Amniotic stem cell (primary cell): ENCODE data around the gene GSG1L.

ENCODE experiments used
- DNase-seq: peaks from one replicate; lab custom pipeline; 2025; lab: John Stamatoyannopoulos, UW

Gene GSG1L

DNA sequence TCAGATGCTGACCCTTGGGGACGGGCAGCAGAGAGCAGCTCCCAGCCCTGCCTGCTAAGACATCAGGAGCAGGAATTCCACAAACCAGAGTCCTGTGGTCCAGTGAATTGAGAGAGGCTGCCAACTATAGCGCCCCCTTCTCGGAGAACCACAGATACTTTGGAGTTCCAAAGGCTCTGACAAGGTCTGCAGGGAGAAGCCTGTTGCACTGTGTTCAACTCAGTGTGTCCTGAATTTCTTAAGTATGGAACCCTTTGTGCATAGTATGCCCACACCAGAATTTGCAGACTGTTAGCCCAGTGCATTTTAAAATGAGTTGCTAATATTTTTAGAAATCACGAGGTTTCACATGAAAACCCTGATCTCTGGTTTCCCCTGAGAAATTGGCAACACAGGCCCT, 290.2 kb downstream of the GSG1L start:
- DNase-seq: no peak

DNA sequence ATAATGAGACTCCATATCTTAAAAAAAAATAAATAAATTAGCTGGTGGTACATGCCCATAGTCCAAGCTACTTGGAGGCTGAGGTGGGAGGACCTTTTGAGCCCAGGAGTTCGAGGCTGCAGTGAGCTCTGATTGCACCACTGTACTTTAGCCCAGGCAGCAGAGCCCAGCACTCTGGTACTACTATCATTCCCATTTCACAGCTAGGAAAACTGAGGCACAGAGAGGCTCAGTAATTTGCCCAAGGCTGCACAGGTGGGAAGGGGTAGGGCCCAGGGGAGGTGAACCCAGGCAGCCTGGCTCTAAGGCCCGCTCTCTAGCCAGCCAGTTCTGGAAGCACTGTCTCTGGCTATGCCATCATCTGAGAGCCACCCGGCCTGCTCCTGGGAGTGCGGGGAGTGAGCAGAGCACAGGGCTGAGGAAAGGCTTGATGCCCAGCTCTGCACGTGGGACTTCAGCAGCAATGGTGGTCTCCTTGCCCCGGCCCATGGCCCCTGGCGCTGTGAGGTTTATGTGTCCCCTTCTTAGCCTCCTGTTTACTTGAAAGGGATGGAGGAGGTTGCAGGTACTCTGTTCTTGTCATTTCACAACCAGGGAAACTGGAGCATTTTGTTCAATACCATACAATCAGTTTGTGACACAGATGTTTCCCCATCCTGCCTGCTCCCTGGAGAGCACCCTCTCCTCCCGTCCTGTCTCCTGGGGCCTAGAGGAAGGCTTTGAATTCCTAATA, 291.3 kb downstream of the GSG1L start:
- DNase-seq: no peak

DNA sequence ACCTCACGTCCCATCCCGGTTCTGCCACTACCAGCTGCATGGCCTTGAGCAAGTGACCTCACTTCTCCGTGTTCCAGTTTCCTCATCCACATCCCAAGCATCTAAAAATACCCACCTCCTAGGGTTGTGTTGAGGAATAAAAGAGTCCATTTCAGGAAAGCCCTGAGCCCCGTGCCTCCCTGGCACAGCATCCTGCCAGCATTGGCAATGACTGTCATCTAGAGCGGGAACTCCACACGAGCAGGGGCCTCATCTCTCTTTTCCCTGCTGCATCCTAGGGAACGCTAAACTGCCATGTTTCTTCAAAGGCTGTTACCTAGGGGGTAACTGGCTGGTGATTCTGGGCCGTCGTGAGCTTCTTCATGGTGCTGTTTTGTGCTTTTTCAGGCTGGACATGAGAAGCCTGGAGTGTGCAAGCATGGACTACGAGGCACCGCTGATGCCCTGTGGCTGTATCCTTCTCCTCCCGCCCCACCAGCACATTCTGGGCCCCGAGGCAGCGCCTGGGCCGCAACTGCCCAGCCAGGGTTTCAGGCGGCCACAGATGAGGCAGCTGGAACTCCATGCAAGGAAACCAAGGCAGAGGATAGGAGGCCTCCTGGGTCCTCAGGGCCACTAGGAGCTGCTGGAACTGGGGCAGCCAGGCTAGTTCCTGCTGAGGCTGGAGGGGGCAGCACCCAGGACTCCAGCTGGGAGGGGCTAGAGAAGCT, 292.2 kb downstream of the GSG1L start:
- DNase-seq: no peak

DNA sequence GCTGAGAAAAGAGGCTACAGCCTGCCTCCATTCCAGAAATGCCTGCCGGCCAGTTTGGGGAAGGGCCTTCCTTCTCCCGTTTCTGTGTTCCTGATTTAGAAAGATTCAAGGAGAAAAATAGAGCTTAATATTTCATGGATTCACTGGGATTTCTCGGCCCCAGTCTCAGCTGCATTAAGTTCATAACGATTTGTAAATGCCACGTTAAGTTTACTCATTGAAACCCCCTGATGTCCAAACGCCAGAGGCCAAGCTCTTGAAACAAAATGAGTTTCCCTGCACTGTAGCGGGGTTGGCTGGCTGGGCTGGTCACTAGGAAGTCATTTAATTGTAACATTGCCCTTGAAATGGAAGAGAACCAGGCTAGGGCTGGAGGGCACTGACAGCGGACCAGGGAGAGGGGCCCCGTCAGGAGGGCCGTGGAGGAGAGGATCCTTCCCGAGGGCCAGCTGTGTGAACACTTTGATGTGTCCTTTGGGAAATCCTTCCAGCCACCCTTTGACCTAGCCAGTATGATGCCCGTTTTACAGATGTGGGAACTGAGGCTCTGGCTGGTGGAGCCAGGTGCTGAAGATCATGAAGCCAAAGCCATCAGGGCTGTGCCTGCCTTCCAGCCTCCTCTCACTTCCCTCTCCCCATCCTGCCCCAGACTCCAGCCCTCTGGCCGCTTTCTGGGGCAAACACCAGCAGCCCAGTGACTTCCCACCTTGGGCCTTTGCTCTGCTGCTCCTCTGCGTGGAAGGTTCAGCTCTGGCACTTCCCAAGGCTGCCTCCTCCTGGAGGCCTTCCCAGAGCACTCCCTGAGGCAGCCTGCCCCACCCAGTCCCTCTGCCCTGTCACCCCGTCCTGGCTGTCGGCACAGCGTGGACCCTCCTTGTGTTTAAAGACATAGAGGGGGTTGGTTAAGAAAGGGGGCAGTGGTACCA, 293.0 kb downstream of the GSG1L start:
- DNase-seq: no peak

DNA sequence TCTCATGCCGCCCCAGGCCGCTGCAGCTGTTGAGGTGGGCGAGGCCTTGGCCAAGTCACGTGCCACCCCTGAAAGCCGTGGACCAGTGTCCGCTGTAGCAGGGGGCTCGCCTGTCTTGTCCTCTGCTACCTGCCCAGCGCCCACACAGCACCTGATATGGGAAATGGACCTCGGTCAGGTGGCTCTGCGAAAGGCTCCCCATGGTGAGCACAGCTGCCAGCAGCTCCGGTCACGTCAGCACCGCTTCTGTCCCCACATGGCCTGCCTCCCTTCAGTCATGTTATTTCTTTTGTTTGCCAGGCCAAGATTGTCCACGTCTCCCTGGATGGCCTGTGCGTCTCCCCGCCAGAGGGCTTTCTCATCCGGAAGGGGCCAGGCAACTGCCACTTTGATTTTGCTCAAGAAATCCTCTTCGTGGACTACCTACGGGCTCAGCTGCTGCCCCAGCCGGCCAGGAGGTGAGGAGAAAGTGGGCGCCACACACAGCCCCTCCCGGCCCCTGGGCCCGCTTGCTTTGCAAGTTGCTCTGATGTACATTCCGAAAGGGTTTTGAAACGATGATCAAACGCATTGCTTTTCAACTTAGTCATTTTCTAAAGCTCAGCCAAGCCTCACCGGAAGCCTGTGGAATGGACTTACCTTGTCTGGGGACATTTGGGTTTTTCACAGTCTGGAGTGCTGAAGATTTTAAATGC, 293.8 kb downstream of the GSG1L start:
- no peak for DNase-seq

DNA sequence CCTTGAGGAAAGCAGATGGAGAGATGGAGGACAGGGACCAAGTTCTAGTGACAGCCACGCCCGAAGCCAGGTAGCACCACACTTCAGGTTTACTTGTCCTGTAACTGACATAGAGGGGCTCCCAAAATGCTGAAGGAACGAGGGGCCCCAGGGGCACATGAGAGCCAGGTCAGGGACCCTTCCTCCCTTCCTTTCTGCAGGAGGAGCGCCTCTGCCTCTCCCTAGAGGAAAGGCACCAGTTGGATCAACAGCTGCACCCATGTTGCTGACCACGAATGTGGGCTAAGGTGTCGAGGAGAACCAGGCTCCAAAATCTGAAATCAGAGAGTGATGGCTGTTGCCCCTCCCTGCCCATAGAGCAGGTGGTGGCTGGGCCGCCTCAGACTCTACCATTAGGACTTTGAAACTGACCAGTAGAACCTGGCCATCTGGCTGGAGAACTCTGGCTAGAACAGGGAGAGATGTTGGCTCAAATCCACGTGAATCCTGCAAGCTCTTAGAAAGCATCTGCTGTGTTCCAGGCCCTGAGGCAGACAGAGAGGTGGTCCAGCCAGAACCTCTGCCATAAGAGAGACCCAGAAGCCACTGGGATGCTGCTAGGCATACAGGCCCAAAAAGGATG, 294.8 kb downstream of the GSG1L start:
- no peak for DNase-seq

DNA sequence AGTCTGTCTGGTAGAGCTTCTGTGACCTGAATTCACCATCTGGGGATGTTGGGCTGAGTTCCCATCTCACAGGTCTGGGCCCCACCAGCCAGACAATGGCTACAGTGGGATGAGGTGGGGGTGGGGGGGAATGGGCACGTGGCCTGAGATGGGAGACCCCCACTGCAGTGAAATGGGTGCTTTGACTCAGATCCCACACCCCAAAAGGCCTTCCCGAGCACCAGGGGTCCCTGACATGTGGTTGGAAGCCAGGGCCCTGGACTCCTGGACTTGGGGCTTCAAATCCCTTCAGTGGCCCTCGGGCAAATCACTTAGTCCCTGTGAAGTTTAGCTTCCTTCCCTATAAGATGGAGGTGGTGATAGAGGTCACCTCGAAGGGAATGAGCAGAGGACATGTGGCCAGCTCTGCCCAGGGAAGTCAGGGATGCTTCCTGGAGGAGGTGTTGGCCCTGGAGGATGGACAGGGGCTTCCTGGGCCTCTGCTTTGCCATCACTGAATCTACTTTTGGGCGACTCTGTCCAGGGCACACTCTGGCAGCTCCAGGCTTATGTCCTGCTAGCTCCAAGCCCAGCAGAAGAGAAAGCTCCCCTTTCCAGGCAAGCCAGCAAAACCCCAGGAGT, 295.4 kb downstream of the GSG1L start:
- no peak for DNase-seq

DNA sequence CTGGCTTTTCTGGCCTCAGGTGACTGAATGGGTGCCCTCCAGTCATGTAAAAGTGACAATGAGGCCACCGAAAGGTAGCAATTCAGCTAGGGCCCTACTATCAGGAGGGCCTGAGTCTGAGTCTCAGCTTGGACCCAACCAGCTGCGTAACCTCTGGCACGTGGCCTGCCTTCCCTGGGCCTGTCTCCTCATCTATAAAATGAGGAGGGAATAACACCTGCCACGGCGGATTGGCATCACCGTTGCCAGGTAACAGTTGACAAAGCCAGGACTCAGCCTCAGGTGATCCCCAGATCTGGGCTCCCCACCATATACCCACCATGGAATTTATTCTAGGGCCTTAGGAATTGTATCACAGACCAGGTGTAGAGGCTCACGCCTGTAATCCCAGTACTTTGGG, 296.4 kb downstream of the GSG1L start:
- DNase-seq: no peak

DNA sequence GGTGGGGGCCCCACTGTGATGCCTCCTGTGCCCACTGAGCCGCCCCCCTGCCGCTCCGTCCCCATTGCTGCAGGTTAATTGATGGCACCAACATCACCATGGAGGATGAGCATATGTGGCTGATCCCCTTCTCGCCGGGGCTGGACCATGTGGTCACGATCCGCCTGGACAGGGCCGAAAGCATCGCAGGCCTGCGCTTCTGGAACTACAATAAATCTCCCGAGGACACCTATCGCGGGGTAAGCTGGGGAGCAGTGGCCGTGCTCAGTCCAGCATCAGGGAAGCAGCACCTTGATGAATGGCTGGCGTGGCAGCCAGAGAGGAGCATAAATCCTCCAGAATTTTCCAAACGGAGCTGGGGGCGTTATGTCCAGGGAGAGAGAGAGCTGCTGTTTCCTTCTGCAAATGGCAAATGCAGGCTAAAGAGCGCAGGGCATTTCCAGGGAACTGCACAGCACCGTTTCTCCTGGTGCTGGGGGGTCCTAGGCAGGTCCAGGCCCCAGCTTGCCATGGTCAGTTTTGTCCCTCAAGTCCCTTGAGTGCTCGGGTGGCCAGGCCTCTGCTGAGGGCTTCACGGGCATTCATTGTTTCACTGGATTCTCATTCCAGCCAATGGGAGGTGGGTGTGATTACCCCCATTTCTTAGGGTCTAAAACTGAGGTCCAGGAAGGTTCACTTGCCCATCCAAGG, 297.1 kb downstream of the GSG1L start:
- DNase-seq: no peak

DNA sequence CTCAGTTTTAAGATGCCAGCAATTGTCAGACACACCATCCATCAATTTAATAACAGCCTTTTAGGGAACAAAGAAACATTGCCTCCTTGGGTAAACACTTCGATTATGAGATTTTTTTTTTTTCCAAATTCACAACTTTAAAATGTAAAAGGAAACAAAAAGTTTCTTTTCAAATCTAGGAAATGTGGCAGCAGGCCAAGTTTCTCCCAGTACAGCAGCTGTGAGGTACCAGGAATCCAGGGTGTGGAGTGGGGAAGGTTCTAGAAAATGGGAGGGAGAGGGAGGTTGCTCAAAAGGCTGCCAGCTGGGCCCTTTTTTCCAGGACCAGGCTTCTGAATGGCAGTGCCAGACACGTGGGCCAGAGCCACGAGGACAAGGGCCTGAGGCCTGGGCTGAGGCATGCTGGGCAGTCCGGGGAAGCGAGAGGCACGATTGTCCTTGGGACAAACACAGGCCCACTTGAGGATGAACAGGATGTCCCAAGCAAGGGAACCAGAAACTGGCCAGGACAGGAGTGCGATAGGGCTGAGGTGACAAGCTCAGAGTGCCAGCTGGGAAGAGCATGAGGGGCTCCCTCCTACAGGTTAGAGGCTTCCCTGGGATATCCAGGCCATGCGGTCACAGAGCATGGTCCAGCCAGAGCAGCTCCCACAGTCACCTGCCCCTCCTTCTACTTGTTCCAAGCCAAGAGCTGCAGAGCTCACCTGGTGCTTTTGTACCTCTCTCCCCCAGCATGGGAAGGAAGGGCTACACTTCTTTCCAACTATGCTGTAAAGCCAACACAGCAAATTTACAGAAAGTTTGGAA, 298.4 kb downstream of the GSG1L start:
- no peak for DNase-seq

DNA sequence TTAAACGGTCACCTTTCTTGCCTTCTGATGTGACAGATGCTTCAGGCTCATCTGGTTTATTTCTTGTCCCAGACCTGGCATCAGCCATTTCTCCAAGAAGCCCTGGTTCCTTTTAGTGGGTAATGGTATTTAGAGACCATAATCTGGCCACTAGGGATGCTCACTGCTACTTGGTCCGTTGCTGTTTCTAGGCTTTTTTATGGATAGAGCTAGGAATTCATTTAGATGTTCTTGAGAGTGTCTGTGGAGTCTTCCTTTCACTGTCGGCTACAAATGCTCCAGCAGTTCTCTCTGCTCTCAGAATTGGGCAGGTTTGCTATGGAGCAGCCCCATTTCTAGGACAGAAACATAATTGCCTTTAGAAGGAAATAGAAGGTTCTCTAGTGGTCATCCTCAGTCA, 299.1 kb downstream of the GSG1L start:
- DNase-seq: no peak

DNA sequence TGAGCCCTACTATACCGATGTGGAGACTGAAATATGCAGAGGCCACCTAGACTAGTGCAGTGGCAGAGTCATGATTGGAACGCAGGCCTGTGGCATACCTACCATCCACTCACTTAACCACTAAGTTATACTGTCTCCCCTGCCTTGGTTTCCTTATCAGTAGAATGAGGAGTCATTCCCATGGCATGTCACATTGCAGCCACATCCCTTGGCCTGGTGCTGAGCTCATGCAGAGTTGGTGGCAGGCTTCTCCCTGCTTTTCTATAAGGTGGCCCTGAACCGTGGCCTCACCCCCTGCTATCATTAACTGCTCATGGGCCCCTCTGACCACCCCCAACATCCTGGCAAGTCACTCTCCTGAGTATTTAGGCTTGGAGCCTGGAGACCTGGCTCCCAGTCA, 301.1 kb downstream of the GSG1L start:
- no peak for DNase-seq

DNA sequence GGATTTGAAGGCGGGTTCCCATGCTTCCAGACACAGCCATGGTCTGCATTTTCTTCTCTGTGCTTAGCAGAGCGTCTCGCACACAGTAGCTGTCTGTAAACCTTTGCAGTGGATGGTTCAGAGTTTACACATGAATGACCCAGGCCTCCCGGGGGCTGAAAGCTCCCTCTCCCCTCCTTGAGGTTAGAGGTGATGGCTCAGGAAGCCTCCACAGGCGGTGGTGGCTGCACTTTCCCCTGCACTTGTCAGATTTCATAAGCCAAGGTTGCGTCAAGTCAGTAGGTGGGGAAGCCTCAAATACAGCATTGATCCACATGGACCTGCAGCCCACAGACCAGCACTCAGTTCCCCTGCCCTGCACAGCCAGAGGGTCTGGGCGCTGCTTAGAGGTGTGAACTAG, 301.7 kb downstream of the GSG1L start:
- DNase-seq: no peak

DNA sequence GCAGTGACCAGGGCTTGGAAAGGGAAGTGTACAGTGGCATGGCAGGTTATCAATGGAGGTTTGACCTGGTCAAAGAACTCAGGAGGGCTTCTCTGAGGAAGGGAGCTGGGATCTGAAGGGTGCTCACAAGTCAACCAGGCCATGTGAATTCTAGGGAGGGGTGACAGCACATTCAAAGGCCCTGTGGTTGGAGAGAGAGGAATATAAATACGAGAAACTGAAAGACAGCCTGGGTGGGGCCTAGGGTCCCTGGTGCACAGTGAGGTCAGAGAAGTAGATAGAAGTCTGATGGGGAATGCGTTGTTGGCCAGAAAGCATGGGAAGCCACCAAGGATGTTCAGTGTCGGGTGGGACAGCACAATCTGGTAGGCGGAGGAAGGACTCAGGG, 302.7 kb downstream of the GSG1L start:
- no peak for DNase-seq

DNA sequence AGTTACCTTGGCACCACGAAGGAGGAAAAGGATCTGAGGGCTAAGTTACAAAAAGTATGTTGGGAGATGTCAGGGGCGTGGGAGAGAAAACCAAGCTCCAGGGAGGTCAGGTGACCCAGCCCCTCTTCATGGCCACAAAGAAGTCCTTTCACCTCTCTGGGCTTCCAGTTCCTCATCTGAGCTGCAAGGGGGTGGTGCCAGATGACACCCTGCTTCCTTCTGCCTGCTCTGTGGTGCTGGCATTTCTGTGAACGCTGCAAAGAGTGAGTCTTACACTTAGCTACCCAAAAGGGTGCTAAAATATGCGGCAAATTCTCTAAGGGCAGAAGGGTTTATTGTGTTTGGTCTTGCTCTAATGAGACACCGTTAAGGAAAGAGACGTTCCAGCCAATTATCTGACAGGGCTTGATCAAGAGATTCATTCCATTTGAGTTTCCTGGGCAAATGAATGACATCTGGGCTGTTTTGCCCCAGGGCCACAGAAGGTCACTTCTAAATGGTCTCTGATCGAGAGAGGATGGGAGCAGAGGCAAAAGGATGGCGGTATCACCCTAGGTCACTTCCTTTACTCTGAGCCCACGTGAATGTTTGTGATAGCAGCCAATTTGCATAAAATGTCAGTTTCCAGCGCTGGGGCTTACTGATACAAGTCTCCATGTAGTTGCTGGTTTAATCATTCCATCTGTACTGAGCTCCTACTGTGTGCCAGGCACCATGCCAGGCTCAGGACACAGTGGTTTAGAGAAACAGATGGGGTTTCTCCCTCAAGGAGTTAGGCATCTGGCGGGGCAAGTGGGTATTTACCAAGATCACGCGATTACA, 303.3 kb downstream of the GSG1L start:
- DNase-seq: no peak

DNA sequence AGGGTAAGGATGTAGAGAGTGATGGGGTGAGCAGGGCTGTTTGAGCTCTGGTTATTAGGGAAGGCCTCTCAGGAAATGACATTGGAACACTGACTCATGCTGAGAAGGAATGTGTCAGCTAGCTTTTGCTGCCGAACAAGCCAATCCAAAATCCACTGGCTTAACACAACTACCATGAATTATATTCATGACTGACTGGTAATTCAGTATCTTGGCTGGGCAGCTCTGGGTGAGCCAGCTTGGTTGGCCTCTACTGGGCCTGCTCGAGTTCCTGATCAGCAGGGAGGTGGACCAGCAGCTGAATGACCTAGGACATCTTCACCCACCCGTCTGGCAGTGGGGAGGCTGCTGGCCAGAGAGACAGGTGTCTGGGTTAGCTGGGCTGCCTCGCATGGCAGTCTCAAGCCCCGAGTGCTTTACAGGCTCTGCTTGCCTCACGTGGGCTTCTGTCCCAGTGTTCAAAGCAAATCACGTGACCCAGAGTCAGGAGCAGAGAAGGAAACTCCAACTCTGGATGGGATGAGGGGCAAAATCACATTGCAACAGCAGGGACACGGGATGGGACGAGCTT, 304.1 kb downstream of the GSG1L start:
- DNase-seq: no peak

DNA sequence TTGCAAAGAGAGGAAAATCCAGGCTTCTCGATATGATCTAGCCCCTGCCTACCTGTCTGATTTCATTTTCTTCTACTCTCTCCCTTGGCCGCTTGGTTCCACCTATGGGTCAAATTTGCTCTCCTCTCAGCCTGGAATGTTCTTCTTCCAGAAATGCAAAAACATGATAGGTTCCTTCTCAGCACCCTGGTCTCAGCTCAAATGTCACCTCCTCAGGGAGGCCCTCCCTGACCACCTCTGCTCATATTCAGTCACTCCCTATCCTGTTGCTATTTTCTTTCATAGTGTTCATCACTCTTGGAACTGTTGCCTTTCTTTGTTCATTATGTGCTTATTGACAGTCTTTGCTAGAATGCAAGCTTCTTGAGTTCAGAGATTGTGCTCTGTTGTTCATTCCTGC, 305.0 kb downstream of the GSG1L start:
- no peak for DNase-seq

DNA sequence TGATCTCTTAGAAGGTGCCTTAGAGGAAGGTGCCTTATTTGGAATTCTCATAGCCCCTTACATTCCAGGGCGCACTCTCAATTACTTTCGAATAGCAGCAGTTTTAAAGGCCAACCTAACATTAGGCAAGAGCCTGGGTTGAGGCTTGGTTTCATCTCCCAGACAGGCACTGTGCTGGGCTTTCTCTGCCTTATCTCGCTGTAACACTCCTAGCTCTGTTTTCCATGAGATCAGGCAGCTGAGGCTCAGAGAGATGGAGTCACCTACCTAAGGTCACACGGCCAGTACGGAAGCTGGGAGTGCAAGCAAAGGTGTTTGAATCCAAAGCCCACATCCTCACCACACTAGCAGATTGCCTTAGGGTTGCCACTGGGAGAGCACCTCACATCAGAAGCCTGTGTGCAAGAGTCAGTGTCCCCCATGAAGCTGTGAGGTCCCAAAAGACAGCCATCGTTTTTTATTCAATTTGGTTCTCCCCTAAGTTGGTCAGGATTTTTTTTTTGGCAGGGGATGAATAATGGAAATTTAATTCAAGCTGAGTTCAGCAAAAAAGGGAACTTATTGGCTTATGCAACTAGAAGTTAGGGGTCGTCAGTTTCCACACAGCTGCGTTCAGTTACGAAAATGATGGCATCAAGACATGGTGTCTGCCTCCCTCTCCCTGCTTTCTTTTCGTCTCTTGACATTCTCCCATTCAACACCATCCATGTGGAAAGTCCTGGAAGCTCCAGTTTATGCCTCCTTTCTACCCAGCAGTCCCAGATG, 307.1 kb downstream of the GSG1L start:
- no peak for DNase-seq
